Activated CD4-positive, alpha-beta T cell treated with anti-CD3 and anti-CD28 coated beads, Interleukin-2, Interleukin-4, amounts not matched to agents 100 ng/mL and 50 ng/mL, durations not matched to agents 16 hours and 8 hours (primary cell): ENCODE data around the gene RAB43.
"Not testable (repeated sequence)": the region's sequence is repeated elsewhere in the genome, so short reads cannot be mapped to it uniquely, and the experiment has no call there.

Experiments
- DNase-seq: peaks from one replicate; pipeline ENCODE4 v3.0.0-alpha.2; 2020; ENCODE audit warnings: low spot score

The RAB43 gene

DNA sequence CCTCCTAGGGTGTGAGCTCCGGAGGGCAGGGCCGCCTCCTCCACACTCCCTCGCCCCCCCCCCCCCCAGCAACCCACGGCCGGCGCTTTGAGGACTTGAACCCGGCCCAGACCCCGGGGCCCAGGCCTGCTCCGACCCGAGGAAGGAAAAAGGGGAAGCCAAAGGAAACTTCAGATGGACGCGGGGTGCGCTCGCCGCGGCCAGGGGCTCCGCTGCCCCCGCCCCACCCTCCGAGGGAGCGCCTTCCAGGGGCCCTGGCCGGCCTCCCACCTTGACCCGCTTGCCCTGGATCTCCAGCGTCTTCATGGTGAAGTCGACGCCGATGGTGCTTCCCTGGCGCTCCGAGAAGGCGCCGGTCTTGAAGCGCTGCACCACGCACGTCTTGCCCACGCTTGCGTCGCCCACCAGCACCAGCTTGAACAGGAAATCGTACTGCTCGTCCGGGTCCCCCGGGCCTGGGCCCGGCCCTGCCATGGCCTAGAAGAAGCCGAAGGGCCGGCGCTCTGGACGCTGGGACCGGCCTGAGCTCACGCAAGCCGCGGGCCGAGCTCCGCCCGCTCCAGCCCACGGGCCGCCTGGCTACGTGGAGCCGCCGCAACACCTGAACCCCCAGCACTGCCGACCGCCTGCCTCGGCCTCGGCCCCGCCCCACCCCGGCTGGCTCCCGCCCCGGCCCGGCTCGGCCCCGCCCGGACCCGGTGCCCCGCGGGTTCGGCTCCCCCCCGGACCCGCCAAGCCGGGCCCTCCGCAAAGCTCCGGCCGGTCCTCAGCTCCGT lies 400 bp downstream of the RAB43 start:
- peak; percentile 39 for DNase-seq

DNA sequence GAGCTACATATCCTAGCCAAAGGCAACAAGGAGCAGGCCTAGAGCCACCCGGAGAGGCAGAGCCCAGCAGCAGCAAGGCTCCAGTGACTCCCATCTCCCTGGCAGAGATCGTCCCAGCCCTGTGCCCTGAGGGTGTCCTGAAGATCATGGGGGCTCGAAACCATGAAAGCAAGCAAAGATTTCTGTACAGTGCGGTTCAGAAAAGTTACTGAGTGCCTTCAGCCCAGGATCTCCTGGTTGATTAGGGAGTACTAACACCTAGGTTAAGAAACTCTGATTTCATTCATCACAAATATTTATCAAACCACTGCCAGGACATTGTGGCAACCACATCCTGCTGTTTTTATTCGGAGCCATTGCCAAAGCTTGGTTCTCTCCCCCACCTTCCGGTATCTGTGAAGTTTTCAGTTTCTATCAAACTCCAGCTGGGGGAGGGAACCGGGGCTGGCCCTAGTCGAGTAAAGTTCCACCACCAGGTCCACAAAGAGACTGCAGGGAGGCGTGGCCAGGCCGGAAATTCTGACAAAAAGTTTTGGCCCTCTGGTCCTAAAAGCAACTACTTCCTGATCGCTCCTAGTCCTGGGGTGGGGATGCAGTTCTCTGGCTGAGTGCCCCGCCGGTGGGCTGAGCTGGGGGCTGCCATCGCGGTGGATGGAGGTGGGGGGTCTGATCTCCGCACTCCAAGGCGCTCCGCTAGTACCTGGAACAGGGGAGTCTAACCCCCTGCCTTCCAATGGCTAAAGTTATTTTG lies 1.2 kb downstream of the RAB43 start:
- peak; percentile 97 for DNase-seq

DNA sequence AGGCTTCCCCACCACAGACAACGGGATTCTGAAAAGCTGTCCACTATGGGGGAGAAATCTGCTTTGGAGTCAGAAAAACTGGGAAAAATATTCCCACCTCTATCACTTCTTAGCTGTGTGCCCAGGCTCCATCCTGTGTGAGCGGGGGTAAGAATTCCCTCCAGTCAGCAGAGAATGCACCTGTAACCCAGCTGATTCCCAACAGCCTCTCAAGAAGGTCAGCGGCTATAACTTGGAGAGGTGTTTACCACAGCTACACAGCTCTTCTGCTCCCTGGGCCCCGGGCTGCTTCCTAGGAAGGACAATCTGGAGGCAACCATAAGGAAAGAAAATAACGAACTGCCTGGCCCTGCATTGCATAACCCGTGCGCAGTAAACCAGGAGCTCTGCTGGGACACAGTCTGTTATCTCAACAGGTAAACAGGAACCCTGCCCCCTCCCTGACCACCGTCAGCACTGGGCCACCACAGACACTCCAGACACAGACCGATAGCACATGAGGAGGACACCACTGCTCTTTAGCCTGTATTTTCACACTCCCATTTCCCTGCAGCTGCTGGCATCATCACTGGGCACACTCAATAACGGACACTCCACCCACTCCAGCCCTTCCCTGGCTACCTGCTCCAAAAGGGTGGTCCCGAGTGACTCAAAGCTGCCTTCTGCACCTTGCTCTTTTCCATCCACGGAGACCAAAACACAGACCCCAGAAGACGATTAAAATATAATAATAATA lies 2.1 kb downstream of the RAB43 start:
- DNase-seq = peak; percentile 19

DNA sequence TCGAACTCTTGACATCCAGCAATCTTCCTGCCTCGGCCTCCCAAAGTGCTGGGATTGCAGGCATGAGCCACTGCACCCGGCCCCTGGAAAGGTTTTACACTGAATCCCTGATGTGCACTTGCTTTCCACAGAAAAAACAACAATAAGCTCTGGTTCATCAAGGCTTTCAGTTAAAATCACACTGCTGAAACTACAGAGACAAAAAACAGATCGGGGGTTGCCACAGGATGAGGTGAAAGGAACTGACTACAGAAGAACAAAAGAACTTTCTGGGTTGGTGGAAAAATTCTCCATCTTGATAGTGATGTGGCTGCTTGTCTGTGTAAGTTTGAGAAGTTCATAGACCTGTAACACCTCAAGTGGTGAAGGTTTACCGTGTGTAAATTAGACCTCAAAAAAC lies 2.9 kb downstream of the RAB43 start:
- DNase-seq = peak; percentile 65

DNA sequence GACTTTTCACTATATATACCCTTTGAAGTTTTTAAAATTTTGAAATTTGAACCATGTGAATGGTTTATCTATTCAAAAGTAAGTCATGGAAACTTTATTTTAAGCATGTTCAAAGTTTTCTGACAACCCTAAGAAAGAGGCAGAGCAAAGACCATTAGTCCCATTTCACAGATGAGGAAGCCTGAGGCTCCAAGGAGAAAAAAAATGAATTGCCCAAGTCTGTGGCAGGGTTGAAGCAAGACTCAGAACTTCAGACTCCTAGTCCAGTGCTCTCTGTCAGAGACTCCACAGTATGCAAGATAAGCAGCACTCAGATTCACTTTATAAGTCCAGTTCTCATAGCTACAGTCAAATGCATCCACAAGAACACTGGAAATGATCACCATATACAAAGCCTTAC lies 4.5 kb downstream of the RAB43 start:
- DNase-seq = no peak

DNA sequence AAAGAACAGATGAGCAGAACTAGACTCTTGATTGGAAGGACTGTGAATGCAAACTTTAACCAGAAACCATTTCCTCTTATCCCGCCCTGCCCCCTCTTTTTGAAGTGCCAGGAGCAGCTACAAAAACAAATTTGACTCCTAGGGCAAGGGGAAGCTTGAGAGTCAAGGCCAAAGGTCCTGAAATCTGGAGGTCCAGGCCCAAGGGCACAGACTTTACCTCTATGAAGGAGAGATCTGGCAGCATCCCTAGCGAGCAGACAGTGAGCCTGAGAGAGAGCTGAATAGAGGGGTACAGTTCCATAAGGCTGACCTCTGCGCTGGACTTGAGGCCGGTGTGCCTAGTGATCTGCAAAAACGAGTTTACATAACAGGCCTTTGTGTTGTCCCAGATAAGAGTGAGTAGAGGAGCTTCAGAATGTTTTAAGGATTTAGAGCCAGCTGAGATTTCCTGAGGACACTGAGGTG lies 5.1 kb downstream of the RAB43 start:
- DNase-seq = no peak

DNA sequence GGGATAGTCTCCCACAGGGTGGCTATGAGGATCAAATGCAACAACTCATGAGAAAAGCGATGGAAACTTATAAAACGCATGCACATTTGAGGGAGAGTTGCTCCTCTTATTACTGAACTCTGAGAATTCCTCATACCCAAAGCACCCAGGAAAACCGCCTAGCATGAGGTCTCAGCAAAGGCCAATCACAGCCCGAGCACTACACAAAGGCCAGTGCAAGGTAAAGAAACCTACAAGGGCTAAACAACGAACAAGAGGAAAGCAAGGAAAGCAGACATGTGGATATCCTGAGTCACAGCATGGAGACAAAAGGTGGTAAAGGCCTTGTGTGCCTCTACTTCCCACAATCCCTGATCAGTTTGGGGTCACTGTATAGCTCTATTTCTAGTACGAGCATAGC lies 7.1 kb downstream of the RAB43 start:
- DNase-seq = no peak

DNA sequence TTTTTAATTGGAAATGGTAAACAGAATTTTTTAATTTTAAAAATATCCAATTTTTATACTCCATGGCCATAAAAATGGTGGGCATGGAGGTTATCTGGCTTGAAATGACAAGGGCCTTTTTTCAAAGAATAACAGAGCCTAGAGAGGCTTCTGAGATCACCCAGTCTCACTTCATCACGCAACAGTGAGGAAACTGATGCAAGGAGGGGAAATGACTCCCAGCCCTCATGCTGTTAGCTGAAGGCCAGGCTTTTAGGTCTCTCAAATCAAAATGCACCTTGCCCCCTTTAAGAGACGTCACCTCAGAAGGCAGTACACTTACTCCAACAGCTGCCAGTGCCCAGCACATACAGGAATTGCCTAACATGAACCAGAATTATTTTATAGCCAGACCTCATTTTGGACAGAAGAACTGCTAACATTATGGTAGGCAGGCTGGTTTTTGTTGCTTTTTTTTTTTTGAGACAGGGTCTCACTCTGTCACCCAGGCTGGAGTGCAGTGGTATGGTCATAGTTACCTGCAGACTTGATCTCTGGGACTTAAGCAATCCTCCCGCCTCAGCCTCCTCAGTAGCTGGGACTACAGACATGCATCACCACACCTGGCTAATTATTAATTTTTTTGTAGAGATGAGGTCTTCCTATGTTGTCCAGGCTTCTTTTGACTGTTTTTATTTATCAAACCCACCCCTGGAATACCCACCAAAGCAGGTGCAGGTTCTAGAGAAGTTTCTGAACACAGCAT lies 9.1 kb downstream of the RAB43 start:
- peak; percentile 58 for DNase-seq

DNA sequence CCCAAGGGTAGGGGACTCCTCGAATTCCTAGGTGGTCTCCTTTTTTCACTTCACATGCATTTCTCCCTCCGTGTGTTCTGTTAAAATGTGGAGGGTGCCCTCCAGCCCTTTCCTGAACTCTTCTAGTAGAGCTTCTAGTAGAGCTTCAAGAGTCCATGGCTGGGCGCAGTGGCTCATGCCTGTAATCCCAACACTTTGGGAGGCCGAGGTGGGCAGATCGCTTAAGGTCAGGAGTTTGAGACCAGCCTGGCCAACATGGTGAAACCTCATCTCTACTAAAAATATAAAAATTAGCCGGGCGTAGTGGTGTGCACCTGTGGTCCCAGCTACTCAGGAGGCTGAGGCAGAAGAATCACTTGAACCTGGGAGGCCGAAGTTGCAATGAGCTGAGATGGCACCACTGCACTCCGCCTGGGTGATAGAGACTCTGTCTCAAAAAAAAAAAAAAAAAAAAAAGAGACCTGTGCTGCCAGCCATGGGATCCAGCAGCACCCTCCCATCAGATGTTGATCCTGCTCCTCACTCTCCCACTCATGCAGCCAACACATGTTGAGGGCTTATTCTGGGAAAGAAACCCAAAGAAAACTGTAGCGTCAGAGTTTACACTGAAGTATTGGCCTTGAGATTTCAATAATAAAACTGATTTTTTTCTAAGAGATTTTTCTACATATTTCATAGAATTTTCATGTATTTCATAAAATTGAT lies 10.4 kb downstream of the RAB43 start:
- not testable (repeated sequence) for DNase-seq

DNA sequence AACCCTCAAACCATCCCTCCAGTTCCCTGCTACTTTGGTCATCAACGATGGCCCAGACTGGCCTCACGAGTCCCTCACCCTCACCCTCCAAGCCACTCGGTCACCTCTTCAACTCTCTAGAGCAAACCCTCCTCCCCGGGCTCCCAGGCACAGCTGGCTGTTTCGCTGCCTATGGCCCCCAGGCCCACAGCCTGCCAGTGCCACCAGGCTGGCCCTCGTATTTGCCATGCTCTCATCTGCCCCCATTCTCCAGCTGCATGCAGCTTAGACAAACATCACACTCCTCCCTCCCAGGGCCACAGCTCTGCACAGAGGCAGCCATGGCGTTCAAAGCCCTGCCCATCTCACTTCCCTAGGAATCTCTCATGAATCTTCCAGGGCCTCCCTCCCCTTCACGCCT lies 13.8 kb downstream of the RAB43 start:
- no peak for DNase-seq

DNA sequence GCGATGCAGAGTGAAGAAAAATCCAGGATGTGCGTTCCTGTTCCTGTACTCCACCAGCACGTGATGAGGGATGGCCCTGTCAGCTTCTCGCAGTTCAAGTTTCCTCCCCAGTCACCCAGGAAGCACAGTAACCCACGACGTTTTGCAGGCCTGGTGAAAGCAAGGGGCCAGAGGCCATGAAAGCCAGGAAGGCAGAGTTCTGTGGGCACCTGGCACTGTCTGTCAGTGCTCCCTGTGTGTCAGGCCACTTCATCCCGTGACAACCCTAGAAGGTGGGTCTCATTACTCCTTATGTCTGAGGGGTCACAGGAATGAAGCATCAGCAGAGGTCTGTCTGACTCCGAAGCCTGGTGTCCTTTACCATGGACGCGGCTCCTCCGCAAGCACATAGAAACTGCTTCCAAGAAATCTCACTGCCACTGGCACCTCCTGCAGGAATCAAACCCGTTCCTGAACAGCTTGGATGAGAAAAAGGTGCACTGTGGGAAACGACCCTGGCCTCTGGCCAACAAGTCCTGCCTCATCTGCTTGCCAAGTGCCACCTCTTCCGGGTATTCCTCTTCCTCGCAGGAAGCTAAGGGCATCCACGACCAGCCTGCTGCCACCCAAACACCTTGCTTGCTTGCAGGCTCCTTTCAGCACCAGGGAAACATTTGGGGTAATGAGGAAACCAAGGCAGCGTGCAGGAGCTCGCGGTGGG lies 14.6 kb downstream of the RAB43 start:
- no peak for DNase-seq

DNA sequence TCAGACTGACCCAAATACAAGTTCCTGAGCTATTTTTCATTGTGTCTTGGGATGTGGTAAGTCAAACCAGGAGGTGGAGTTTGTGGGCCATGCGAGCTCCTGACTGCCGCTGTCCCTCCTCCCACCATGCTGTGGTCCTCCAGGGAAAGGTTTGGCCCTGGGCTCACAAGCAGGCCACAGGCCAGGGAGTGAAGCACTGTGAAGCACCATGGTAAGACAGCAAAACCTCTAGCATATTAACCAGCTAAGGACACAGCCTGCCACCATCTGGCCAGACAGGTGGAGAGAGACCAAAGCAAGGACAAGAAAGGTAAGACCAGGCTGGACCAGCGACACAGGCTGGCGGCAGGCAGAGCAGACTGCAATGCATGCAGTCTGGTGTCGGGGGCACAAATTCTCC lies 15.3 kb downstream of the RAB43 start:
- DNase-seq = no peak

DNA sequence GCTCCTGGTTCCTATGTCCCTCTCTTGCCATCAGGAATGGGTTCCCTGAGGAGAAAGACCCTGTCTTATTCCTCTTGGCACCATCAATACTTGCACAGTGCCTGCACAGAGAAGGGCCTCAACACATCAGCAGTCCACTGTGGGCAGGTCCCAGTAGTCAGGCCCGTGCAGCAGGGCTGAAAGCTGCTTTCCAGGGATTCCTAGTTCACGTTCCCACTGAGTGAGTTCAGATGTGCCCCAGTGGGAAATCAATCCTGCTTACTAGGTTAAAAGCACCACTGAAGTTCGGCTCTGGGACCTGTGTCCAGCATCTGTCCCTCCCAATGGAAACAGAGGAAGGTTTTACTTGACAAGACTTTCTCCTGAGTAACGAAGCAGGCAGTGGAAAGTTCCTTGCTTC lies 15.7 kb downstream of the RAB43 start:
- DNase-seq = no peak

DNA sequence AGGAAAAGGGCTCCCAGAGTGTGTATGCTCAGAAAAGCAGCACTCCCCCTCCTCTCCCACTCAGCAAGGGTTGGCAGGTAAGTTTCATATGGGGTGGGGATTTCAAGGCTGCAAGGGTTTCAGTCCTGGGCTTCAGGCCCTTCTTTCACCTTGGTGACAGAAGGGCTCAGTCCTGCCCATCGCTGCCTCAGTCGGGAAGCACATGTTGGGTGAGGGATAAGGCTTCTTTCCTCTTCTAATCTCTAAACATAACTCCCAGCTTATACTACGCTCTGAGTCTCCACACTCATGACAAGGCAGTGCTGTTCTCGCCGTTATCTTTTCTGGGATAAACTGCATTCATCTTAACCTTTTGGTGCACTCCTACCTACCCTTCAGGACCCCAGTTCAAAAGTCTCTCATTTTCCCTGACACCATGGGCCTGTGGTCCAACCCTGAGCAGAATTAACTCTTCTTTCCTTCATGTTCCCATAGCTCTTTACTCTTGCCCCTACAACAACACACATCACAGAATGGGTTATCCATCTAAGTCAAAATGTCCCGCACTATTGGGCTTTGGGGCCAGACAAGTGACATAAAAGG lies 17.0 kb downstream of the RAB43 start:
- no peak for DNase-seq

DNA sequence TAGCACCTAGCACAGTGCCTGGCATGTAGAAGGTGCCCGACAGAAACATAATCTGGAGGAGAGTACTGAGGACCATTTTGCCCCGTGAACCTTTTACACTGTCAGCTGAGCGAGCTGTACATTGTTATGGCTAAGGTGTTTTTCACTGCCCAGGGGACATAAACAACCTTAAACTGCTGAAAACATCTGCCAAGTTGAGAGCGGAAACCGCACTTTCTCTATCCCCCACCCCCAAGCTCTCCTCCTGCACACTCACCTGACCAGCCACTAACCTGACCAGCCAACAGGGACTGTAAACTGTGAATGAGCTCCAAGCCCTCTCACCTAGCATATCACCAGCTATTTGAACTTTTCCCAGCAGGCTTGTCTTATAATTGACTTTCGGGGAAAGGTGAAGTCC lies 17.6 kb downstream of the RAB43 start:
- no peak for DNase-seq

DNA sequence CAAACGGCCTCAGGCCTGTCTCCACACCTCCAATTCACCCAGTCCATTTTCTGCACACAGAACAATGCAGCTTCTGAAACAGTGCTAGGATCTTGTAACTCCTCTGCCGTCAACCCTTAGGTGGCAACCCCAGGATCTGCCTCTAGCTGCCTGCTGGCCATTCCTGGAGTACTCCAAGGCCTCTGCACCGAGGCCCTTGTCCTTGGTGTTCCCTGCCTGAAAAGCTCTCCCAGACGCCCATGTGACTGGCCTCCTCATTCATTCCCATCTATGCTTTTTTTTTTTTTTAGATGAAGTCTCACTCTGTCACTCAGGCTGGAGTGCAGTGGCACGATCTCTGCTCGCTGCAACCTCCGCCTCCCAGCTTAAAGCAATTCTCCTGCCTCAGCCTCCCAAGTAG lies 18.3 kb downstream of the RAB43 start:
- DNase-seq = no peak

DNA sequence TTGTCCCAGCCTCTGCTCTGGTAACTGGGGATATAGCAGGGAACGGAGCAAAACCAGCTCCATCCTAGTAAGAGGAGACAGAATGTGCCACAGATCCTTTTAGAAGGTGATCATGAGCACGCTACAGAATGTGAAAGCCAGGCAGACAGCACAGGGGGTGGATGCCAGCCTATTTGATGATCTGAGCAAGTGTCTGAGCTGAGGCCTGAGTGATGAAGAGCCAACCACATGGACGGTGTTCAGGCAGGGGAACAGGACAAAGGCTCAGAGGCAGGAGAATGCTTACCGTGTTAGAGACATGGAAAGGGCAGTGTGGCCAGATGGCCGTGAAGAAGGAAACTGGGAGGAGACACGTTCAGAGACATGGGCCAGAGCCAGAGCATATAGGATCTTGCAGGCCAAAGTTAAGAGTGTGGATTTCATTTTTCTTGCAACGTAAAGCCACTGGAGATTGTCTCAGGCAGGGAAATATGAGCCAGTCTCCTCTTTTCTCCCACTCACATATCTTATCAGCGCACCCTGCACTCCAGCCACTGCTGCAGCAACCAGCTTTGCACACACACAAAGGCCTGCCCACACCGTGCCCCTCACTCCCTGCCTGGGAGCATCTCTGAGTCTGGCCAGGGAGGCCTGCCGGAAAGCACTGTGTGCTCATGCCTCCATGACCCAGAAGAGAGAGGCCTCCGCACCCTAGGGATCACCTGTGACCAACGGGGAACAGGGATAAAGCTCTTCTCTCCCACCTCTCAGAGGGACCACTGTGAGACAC lies 20.1 kb downstream of the RAB43 start:
- no peak for DNase-seq

DNA sequence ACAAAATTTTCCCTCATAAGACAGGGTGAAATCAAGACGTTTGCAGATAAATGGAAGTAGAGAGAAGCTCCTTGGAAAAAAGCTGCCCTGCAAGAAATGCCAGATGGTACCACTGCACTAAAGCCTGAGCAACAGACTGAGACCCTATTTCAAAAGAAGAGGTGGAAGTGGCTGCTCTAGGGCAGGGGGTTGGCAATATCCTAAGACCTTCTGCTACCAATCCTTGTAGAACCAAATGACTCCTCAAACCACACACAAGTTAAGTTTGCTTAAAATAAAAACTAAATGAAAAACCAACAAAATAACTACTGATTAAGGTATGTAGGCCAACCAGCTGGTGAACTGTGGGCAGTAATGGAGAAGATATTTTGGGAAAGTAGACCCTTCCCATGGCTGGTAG lies 21.3 kb downstream of the RAB43 start:
- no peak for DNase-seq

DNA sequence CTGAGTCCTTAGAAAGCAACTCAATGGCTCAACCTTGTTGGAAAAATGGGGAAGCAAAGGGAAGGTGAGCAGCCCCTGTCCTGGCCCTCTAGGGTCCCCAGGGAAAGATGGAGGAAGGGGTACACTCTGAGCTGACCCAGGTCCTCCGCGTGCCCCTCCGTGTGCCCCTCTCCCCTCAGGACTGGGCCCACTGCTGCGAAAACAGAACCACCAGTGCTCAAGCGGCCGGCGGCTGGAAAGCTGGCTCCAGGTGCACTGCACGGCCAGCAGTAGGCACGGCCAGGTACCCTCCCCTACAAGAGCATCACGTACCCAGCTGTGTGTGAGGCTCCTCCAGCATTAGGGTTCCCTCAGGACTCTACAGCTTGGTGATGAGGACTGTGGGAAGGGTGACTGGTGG lies 26.3 kb downstream of the RAB43 start:
- DNase-seq = no peak

DNA sequence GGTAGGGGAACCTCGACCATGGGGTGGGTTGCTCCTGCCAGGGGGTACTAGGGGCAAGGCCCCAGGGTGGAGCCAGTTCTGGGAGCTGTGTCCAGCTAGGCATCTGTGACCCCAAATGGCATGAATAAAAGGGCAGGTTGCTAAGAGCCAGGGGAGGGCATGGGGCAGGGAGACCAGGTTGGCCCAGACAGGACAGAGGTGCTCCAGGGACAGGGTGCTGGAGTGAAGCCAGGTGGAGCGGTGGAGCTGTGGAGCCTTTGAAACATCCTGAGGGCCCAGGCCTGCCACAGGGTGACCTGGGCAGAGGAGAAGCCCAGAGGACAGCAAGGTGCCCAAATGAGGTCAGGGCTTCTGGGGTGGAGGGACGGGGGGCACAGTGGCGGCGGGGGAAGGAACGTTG lies 33.3 kb downstream of the RAB43 start:
- DNase-seq = not testable (repeated sequence)
